Lung (tissue), 12 donors: Measurements from ENCODE around the gene TANC1. TPM values are rescaled to one million over a fixed set of nuclear protein-coding genes. Genes with fewer than 3 reads are reported as not detected.

Source experiments
- ATAC-seq: fragments of 200-7000 bp; cut with Tn5 transposase; one replicate; pipeline ENCODE4 v1.9.1; 2020; ENCODE audit warnings: moderate number of reproducible peaks; ENCODE audit not compliant: insufficient read depth, low FRiP score
- DNase-seq, 3 donors: peaks; one replicate each; pipeline ENCODE4 v3.0.0-alpha.2; 2013 to 2017
- H3K27ac ChIP-seq, 2 donors: one replicate each; pipeline ENCODE4 v1.5.1; 2013; ENCODE audit warnings: mild to moderate bottlenecking in 2 of 2, moderate library complexity in 2 of 2, control low read depth in 1 of 2, inconsistent platforms in 1 of 2, low read depth in 1 of 2, low read length in 1 of 2
- H3K27me3 ChIP-seq, 3 donors: one replicate each; pipeline ENCODE4 v1.5.1; 2013; ENCODE audit warnings: low read length in 2 of 3; ENCODE audit not compliant: control insufficient read depth in 3 of 3, insufficient read depth in 3 of 3
- H3K36me3 ChIP-seq, 4 donors: one replicate each; pipeline ENCODE4 v1.5.1; 2013; ENCODE audit warnings: low read length in 4 of 4, mild to moderate bottlenecking in 1 of 4, moderate library complexity in 1 of 4; ENCODE audit not compliant: control insufficient read depth in 4 of 4, insufficient read depth in 4 of 4
- H3K4me1 ChIP-seq, 5 donors: one replicate each; pipeline ENCODE4 v1.5.1; 2013; ENCODE audit warnings: low read length in 5 of 5, mild to moderate bottlenecking in 2 of 5, moderate library complexity in 1 of 5; ENCODE audit not compliant: control insufficient read depth in 5 of 5, insufficient read depth in 5 of 5
- H3K4me3 ChIP-seq: one replicate; pipeline ENCODE4 v1.5.1; 2013; ENCODE audit warnings: mild to moderate bottlenecking, control low read depth, moderate library complexity
- H3K9ac ChIP-seq, 2 donors: one replicate each; pipeline ENCODE4 v1.5.1; 2013; ENCODE audit warnings: low read length in 2 of 2, control low read depth in 1 of 2; ENCODE audit not compliant: insufficient read depth in 1 of 2
- H3K9me3 ChIP-seq, 4 donors: one replicate each; pipeline ENCODE4 v1.5.1; 2013; ENCODE audit warnings: low read length in 3 of 4, mild to moderate bottlenecking in 1 of 4, moderate library complexity in 1 of 4; ENCODE audit not compliant: control insufficient read depth in 4 of 4, insufficient read depth in 3 of 4
- WGBS, 2 donors: extraction: QIAGEN DNeasy Blood & Tissue Kit; methylation state at CpG; one replicate each; pipeline ENCODE4 v1.1.7; 2013; 5-methylcytosine and 5-hydroxymethylcytosine counted together
- polyA plus RNA-seq, 2 donors: library from polyadenylated mRNA; stranded (reverse); fragments of 200-250 nt; gene quantifications; one replicate each; pipeline ENCODE4 v1.2.1, GENCODE V29; 2013
- total RNA-seq, 2 donors: library from RNA; depleted of rRNA in 1 of 2; stranded (reverse); fragments of >200 nt in 1 of 2; gene quantifications; one replicate each; pipeline ENCODE4 v1.2.1, GENCODE V29; 2014 to 2021
- TF ChIP-seq, protein P1 (sequence below): IDR thresholded peaks from 2 replicates; pipeline ENCODE4 v1.5.1; 2012; ENCODE audit warnings: mild to moderate bottlenecking; ENCODE audit errors: control extremely low read depth, extremely low read depth
- donor health status: control.
- donor health status: control.
- donor health status: Bipolar disorder and iron deficiency.
- donor health status: healthy.
- donor health status: DM: yes; HTN: yes; CAD: no.

Gene TANC1
- total and polyA plus RNA-seq, 4 donors: 14.3 to 99.5 (median 37.3) TPM

DNA sequence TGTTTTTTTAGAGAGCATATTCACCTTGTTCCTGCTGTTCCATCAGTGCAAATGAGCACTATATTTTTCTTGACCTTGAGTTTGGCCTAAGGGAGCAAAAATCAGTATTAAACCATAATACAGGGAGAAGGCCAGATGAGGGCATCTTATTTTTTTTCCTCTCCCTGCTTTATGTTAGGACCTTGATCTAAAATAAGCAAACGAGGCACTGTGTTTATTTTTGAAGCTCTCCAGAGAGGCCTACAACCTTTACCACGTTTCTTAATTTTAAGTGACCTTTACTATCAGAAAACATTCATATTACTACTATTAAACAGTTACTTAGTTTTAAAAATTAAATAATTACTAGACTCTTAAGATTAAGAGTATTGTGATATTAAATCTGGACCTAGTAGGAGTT lies 100.8 kb downstream of the TANC1 start:
- no peaks in the 10 kb centered on the region for H3K9me3 ChIP-seq
- DNase-seq (no peak), ATAC-seq (no peak)
- TF ChIP-seq, protein P1, sequence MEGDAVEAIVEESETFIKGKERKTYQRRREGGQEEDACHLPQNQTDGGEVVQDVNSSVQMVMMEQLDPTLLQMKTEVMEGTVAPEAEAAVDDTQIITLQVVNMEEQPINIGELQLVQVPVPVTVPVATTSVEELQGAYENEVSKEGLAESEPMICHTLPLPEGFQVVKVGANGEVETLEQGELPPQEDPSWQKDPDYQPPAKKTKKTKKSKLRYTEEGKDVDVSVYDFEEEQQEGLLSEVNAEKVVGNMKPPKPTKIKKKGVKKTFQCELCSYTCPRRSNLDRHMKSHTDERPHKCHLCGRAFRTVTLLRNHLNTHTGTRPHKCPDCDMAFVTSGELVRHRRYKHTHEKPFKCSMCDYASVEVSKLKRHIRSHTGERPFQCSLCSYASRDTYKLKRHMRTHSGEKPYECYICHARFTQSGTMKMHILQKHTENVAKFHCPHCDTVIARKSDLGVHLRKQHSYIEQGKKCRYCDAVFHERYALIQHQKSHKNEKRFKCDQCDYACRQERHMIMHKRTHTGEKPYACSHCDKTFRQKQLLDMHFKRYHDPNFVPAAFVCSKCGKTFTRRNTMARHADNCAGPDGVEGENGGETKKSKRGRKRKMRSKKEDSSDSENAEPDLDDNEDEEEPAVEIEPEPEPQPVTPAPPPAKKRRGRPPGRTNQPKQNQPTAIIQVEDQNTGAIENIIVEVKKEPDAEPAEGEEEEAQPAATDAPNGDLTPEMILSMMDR: no peak
- H3K9ac ChIP-seq: no peak overlapping the region
- H3K36me3 ChIP-seq: peaks cover 0 to 4% (median 0%) of the 10 kb centered on the region in 4 donors
- 39 to 65% methylated on average over 2 of the region's 2 CpGs for WGBS, 2 donors
- no peak overlapping the region for H3K27ac ChIP-seq
- no peaks in the 10 kb centered on the region for H3K27me3 ChIP-seq
- H3K4me3 ChIP-seq: no peak overlapping the region
- H3K4me1 ChIP-seq: peaks cover 2 to 25% (median 15%) of the 10 kb centered on the region in 5 donors

DNA sequence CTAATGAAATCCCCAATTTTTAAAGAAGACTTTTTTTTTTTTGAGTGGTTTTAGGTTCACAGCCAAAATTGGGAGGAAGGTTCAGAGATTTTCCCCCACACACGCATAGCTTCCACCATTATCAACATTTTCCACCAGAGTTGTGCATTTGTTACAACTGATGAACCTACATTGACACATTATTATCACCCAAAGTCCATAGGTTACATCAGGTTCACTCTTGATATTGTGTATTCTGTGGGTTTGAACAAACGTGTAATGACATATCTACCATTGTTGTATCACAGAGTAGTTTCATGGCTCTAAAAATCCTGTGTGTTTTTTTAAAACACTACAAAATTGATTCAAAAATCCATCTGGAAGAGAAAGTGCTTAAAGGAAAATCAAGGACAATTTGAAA lies 101.8 kb downstream of the TANC1 start:
- TF ChIP-seq, protein P1: no peak
- DNase-seq: no peak
- no peak for ATAC-seq
- Histone ChIP-seq H3K27me3 (no peaks in the 10 kb centered on the region), H3K36me3 (peaks cover 0 to 4% (median 0%) of the 10 kb centered on the region in 4 donors), H3K4me1 (peaks cover 0 to 16% (median 10%) of the 10 kb centered on the region in 5 donors), H3K4me3 (no peak overlapping the region), H3K27ac (no peak overlapping the region), H3K9me3 (no peaks in the 10 kb centered on the region), H3K9ac (no peak overlapping the region)
- WGBS, 2 donors: 47 to 48% methylated on average over 2 of the region's 2 CpGs

DNA sequence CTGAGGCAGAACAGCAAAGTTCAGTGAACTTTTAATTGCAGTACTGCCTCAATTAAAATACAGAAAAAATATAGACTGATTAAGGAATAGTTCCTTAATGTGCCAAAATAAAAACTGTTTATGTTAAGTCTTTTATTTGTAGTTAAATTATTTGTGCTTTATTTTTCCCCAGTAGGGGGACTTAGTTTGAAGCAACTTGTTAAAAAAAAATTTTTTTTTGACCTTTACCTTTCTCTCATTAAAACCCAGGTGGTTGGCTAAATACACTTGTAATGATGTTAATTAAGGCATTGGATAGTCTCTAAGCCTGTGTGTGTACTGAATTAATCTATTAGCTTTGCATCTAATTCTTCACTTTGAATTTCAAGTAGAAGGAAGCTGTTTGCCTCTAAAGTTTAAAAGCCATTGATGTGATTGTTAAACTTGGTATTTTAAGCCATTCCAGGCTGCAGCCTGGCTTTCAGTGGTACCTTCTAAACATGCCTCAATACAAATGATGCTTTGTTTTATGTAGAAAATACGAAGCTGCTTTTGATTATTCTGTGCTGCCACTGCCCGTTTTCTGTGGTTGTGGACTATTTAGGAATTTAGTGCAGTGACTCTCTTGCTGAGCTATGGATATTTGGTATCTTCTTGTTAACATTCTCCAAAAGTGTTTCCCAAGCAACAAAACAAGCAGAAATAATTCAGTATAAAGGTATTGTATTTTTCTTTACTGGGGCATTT lies 102.9 kb downstream of the TANC1 start:
- H3K36me3 ChIP-seq: peaks cover 0 to 4% (median 0%) of the 10 kb centered on the region in 4 donors
- no peak for ATAC-seq
- peaks cover 0 to 19% (median 8%) of the 10 kb centered on the region in 5 donors for H3K4me1 ChIP-seq

More for the DNA sequence above, 102.9 kb downstream of the TANC1 start:
- Histone ChIP-seq H3K9ac (no peak overlapping the region), H3K27me3 (no peaks in the 10 kb centered on the region), H3K9me3 (no peaks in the 10 kb centered on the region), H3K27ac (no peak overlapping the region), H3K4me3 (no peak overlapping the region)
- no peak for DNase-seq
- WGBS, 2 donors: 60 to 91% methylated on average over 2 of the region's 2 CpGs
- TF ChIP-seq, protein P1: no peak
